Adrenal gland (tissue), 12 donors: ENCODE measurements around the gene WNT7B. TPM values are rescaled to one million over a fixed set of nuclear protein-coding genes. Genes with fewer than 3 reads are reported as not detected.
A peak's percentile ranks its signal among the peaks of the same experiment; 100 is the strongest.

Experiments
- DNase-seq, 7 donors: peaks; one replicate each; pipeline ENCODE4 v3.0.0-alpha.2; 2019 to 2020
- H3K27ac ChIP-seq, 5 donors: fragments of 200-600 bp; sonication (generic) in 4 of 5; 1 replicate in 3 of 5; 2 replicates in 2 of 5; pipeline versions ENCODE4 v1.5.1 to v1.8.0; 2016 to 2020; ENCODE audit warnings: mild to moderate bottlenecking in 1 of 5
- H3K27me3 ChIP-seq: fragments of 200-600 bp; 2 replicates; pipeline ENCODE4 v1.8.0; 2021
- H3K36me3 ChIP-seq, 2 donors: fragments of 200-600 bp; replicated peaks in 1 of 2; 1 replicate in 1 of 2; 2 replicates in 1 of 2; pipeline versions ENCODE4 v1.5.1 to v1.8.0; 2018 to 2022
- H3K4me1 ChIP-seq, 2 donors: fragments of 200-600 bp; replicated peaks in 1 of 2; 1 replicate in 1 of 2; 2 replicates in 1 of 2; pipeline versions ENCODE4 v1.5.1 to v1.8.0; 2018 to 2021
- H3K4me3 ChIP-seq, 4 donors: fragments of 200-600 bp; sonication (generic) in 3 of 4; one replicate each; pipeline ENCODE4 v1.5.1; 2016 to 2018
- H3K9me3 ChIP-seq, 3 donors: fragments of 200-600 bp; sonication (generic) in 1 of 3; replicated peaks in 1 of 3; 1 replicate in 2 of 3; 2 replicates in 1 of 3; pipeline versions ENCODE4 v1.5.1 to v1.8.0; 2016 to 2021
- CTCF ChIP-seq, 6 experiments: fragments of 450-650 bp in 4 of 6; fragments of 200-600 bp in 2 of 6; sonication (generic) in 1 of 6; IDR thresholded peaks; 1 replicate in 5 of 6; 2 replicates in 1 of 6; pipeline versions ENCODE4 v1.5.1 to v1.8.0; 2016 to 2021; ENCODE audit warnings: antibody characterized with exemption in 6 of 6, mild to moderate bottlenecking in 2 of 6, moderate library complexity in 1 of 6
- POLR2A ChIP-seq, 2 donors: fragments of 450-650 bp; IDR thresholded peaks; one replicate each; pipeline ENCODE4 v1.6.1; 2017; ENCODE audit warnings: antibody characterized with exemption in 2 of 2, mild to moderate bottlenecking in 2 of 2, moderate library complexity in 1 of 2
- WGBS, 4 donors: extraction: QIAGEN DNeasy Blood & Tissue Kit in 2 of 4; methylation state at CpG; one replicate each; pipeline versions ENCODE4 v1.1.5 to v1.1.7; 2013 to 2017; 5-methylcytosine and 5-hydroxymethylcytosine counted together
- intact Hi-C, 2 donors: fragments of 100-400 bp; cut with DNase I; formaldehyde crosslinking; loops; one replicate each; pipeline versions ENCODE4 v1.14.1 to v1.15.0; 2022 to 2023
- polyA plus RNA-seq, 3 donors: library from polyadenylated mRNA; stranded (reverse); fragments of 200-250 nt in 2 of 3; fragments of 350-450 nt in 1 of 3; fragmentation: Illumina TruSeq in 1 of 3; extraction: RNeasy Lipid Tissue Mini Kit (QIAGEN cat#74804) in 1 of 3; gene quantifications; one replicate each; pipeline ENCODE4 v1.2.3, GENCODE V29; 2013 to 2014
- total RNA-seq, 9 donors: library from RNA; depleted of rRNA in 4 of 9; stranded (reverse); fragments of >200 nt in 4 of 9; fragments of 120-200 nt in 1 of 9; fragmentation: NEBNext Ultra II Directional in 1 of 9; extraction: Animal tissue kit (Norgen Biotek cat#: 25700) in 1 of 9; gene quantifications; one replicate each; pipeline versions ENCODE4 v1.1.0 to v1.2.4, GENCODE V29; 2013 to 2023
- donor health status: healthy with polysubstance abuse.
- donor health status: Bipolar disorder and iron deficiency.
- donor health status: DM: yes; HTN: yes; CAD: no.
- donor health status: DM: no; HTN: no; CAD: no.
- donor health status: DM: no; HTN: no; CAD: no.
- donor health status: DM: yes; HTN: yes; CAD: no.

WNT7B gene
- total and polyA plus RNA-seq, 12 donors: 0.07 to 0.24 (median 0.15) TPM; not detected in 8

- Histone ChIP-seq H3K9me3 (no peaks in the 10 kb centered on the region), H3K27me3 (peaks cover 2% of the 10 kb centered on the region), H3K27ac (peak overlapping the region in 2 of 5 donors; percentile 13 to 38), H3K4me3 (no peak overlapping the region), H3K4me1 (peaks cover 0 to 15% of the 10 kb centered on the region in 2 donors), H3K36me3 (no peaks in the 10 kb centered on the region)
- DNase-seq: peak in 5 of 7 donors; percentile 29 to 50 (median 32)
- intact Hi-C loops: no loop called here
- TF ChIP-seq POLR2A (IDR thresholded peaks at IDR 0.05) (no peak), CTCF (IDR thresholded peaks at IDR 0.05) (no peak)
- WGBS, 4 donors: 51 to 62% (median 58%) methylated on average over 7 of the region's 7 CpGs
Observed at GRCh38 chr22:45904236-45904635, 72.7 kb downstream of the WNT7B start.

- DNase-seq: peak in 6 of 7 donors; percentile 38 to 60 (median 46)
- no peaks in the 10 kb centered on the region for H3K36me3 ChIP-seq
- H3K4me3 ChIP-seq: no peak overlapping the region
- H3K4me1 ChIP-seq: peaks cover 0 to 15% of the 10 kb centered on the region in 2 donors
- H3K27me3 ChIP-seq: peaks cover 9% of the 10 kb centered on the region
- no peak for TF ChIP-seq POLR2A (IDR thresholded peaks at IDR 0.05)
- no peak for TF ChIP-seq CTCF (IDR thresholded peaks at IDR 0.05)
- intact Hi-C loops: no loop called here
- peak overlapping the region in 2 of 5 donors; percentile 13 to 38 for H3K27ac ChIP-seq
- H3K9me3 ChIP-seq: no peaks in the 10 kb centered on the region
- WGBS, 4 donors: 11 to 31% (median 17%) methylated on average over 4 to 28 of the region's 28 CpGs
Observed at GRCh38 chr22:45903355-45904135, 73.4 kb downstream of the WNT7B start.

GRCh38 chr22:45897736-45898135, 79.2 kb downstream of the WNT7B start:
- intact Hi-C loops: no loop called here
- no peak for DNase-seq
- H3K36me3 ChIP-seq: no peaks in the 10 kb centered on the region
- no peak overlapping the region for H3K4me3 ChIP-seq
- peaks cover 19% of the 10 kb centered on the region for H3K27me3 ChIP-seq
- 70 to 91% (median 90%) methylated on average over 2 to 6 of the region's 6 CpGs; no CpG with 5 or more reads in 1 of the 4 donors for WGBS, 4 donors
- no peak for TF ChIP-seq CTCF (IDR thresholded peaks at IDR 0.05)
- TF ChIP-seq POLR2A (IDR thresholded peaks at IDR 0.05): no peak
- H3K9me3 ChIP-seq: no peaks in the 10 kb centered on the region
- H3K27ac ChIP-seq: no peak overlapping the region
- H3K4me1 ChIP-seq: no peaks in the 10 kb centered on the region

GRCh38 chr22:45896964-45897538, 79.9 kb downstream of the WNT7B start:
- no peak overlapping the region for H3K4me3 ChIP-seq
- H3K9me3 ChIP-seq: no peaks in the 10 kb centered on the region
- TF ChIP-seq POLR2A (IDR thresholded peaks at IDR 0.05) (no peak), CTCF (IDR thresholded peaks at IDR 0.05) (no peak)
- H3K27me3 ChIP-seq: peaks cover 26% of the 10 kb centered on the region
- no peaks in the 10 kb centered on the region for H3K4me1 ChIP-seq
- no peak for DNase-seq
- WGBS, 4 donors: 82 to 93% (median 87%) methylated on average over 2 to 5 of the region's 5 CpGs
- H3K36me3 ChIP-seq: no peaks in the 10 kb centered on the region
- intact Hi-C loops: no loop called here
- no peak overlapping the region for H3K27ac ChIP-seq
